HG03460 (cell line): ENCODE data around the gene CDH12.
"Not testable (repeated sequence)": the region's sequence is repeated elsewhere in the genome, so short reads cannot be mapped to it uniquely, and the experiment has no call there.

Source experiments
- ATAC-seq: cut with Tn5 transposase; IDR thresholded peaks from one replicate; pipeline ENCODE4 v1.9.1; 2021; ENCODE audit not compliant: unreplicated experiment

The CDH12 gene

GRCh38 chr5:22168704-22169103 lies 684.4 kb downstream of the CDH12 start:
- ATAC-seq, result not testable (repeated sequence)

- not testable (repeated sequence) for ATAC-seq
Measured at GRCh38 chr5:22165931-22166330, 687.2 kb downstream of the CDH12 start.

DNA sequence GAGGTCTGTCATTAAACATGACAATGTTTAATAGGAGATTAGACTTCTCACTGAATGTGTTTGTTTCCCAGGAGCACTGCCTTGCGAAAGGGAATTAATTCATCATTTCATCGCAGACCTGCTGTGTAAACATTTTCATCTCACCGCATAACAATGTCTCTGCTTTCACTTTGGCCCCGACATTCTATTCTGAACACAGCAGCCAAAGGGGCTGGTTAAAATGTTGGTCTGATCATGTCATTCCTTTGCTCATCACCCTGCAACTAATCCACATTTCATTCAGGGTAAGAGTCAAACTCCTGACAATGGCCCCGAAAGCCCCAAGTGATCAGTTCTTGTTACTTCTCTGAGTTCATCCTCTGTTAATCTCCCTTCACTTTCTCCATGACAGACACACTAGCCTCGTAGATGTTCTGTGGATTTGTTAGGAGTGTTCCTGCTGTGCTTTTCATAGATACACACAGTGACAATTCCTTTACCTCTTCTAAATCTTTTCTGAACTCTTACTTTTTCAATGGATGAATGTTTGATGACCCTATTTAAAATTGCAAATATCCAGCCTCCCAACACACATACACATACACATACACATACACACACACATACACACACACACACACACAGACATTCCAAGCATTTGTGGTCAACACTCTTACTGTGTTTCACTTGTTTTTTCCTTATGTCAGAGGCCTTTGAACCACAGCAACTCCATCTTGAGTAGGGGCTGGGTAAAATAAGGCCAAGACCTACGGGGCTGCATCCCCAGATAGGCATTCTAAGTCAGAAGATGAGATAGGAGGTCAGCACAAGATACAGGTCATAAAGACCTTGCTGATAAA lies 688.0 kb downstream of the CDH12 start:
- ATAC-seq, result not testable (repeated sequence)

DNA sequence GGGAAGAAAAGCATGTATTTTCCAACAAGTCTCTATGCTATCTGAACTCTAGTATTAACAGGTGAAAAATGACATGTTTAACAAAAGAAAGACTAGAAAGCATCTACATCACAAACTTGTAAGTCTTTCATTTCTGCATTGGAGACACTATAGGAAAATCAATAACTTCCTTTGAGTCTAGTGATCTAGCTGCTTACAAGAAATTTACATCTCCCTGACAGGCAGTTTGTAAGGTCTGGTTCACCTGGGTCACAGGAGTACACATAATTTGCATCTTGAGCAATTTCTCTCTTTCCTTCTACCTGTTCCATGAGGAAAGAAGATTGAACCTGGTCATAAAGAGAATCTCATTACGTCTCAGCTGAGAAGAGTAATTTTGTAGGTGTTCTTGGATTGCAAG lies 696.2 kb downstream of the CDH12 start:
- not testable (repeated sequence) for ATAC-seq

- not testable (repeated sequence) for ATAC-seq
Measured at GRCh38 chr5:22154779-22155178, 698.4 kb downstream of the CDH12 start.

- ATAC-seq, result not testable (repeated sequence)
Measured at GRCh38 chr5:22151801-22152200, 701.3 kb downstream of the CDH12 start.

DNA sequence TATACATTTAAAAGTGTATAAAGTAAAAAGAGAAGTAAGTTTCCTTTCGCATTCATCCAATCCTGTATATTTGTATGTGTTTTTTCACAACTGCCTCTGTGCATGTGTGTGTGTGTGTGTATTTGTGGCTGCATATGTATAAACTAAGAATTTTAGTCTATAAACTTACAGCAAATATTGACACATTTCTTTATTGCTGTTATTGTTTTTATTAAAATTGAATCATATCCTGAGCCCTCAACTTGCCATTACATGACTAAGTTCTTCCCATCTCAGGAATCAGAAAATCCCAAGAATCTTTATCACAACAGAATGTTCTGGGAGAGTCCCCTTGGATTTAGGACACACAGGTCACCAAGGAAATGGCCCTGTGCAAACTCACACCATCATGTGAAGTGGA lies 712.7 kb downstream of the CDH12 start:
- not testable (repeated sequence) for ATAC-seq

DNA sequence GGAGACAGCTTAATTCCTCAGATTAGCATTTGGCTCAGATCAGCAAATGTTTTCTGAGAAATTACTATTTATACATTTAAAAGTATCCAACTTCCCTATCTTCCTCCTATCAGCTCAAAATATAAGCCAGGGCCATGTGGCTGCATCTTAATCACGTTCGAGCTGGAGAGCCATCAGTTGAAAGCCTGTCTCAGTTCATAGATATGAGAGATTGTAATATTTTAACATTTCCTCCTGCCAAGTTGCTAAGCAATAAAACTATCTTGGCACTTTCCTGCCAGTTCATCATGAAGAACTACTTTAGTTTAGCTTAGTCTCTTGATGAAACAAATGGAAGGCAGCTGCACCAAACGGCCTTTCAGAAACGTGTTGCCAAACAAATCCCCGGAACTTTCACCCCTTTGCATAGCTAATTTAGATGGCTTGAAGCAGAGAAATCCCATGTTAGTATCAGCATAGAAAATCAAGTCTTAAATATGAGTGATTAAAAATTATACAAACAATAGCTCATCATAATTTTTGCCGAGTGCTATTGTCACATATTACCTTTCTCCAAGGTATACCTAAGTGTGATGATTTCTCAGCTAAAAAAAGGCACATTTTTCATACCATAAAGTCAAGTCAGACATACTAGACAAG lies 713.4 kb downstream of the CDH12 start:
- ATAC-seq, result not testable (repeated sequence)

DNA sequence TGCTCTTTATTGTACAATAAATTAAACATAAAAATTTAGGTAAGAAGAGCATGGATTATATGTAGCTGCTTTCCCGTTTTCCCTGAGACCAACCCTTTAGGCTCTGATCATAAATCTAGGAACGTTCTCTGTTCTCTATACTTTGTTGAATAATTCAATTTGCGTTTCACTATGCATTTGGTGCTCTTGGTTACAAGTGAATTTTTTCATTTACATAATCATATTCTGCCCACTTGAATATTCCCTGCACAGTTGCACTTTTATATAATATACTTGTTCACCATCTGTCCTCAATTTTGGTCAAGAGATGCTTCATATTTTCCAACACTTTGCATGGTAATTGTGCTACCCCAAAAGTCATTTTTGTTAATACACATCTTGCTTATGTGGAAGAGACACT lies 741.8 kb downstream of the CDH12 start:
- ATAC-seq, result no peak

- ATAC-seq, result no peak
Measured at GRCh38 chr5:22109315-22109714, 743.8 kb downstream of the CDH12 start.

- ATAC-seq, result no peak
Measured at GRCh38 chr5:22108545-22108944, 744.6 kb downstream of the CDH12 start.

DNA sequence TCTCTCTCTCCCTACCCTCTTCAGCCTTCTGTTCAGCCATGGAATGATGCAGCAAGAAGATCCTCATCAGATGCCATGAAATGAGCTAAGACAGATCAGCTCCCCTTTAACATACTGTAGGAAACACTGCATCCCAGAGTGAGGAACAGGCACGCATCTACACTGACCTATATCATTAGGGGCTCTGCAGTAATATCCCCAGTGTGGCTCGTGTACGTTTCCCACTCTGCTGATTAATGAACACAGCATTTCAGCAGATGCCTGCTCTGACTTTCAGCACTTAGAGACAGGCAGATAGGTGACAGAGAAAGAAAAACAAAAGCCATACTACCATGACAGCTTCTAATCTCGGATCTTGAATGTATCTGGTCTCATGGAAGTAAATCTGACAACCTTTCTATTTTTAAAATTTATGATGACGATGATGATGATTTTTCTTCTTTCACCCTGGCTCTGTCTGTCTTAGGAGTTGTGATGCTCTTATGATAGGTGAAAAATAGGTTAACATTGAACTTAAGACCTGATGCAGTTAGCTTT lies 750.3 kb downstream of the CDH12 start:
- no peak for ATAC-seq

DNA sequence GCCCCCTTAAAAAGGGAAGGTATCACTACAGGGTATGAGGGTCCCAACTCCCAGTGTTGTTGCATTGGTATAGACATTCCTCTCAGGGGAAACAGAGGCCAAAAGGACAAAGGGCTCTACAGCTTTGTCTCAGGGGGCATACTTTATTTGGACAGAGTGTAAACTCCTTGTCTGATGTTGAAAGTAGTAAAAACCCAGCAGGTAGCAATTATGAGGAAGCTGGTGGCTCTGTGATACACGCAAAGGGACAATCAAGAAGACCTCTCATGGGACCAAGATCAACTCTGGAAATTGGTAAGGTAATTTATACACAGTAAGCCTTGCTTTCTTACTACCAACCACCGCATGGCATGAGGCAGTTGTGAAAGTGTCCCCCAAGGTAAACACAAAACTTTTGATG lies 764.6 kb downstream of the CDH12 start:
- no peak for ATAC-seq

DNA sequence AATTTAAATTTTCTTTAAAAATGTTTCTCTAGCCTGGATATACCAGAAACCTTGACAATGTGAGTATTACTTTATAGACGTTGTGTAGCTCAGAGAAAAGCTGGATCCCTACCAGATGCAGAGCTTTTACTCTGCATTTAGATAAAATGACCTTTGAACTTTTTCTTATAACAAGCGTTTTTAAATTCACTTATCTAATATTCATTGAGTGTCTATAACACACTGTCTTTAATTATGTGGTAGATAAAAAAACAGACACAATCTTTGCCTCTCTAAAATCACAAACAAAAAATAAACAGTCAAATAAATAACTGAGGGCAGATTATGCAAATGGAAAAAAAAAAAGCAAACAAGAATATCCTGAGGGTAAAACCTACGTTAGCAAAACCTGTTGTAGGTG lies 773.6 kb downstream of the CDH12 start:
- ATAC-seq, result no peak

GRCh38 chr5:22079002-22079401 lies 774.1 kb downstream of the CDH12 start:
- no peak for ATAC-seq

DNA sequence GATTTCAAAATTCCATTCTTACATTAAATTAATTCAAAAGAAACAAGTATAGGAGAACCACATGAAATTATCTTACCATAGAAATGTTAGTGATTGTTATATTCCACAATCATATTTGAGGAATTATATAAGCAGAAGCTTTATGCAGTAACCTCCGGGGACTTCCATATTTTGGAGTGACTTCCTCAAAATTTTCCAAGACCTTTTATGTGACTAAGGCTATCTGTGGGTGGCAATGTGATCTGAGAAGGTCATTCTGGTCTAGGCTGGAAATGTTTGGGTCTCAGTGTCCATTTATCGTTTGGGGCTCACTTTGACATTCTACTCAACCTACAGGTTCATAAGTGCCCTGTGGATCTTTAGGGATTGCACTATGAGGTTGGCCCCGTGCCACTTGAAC lies 776.6 kb downstream of the CDH12 start:
- no peak for ATAC-seq

GRCh38 chr5:22070186-22070728 lies 782.9 kb downstream of the CDH12 start:
- no peak for ATAC-seq

- ATAC-seq, result no peak
Measured at GRCh38 chr5:22063717-22064116, 789.4 kb downstream of the CDH12 start.

DNA sequence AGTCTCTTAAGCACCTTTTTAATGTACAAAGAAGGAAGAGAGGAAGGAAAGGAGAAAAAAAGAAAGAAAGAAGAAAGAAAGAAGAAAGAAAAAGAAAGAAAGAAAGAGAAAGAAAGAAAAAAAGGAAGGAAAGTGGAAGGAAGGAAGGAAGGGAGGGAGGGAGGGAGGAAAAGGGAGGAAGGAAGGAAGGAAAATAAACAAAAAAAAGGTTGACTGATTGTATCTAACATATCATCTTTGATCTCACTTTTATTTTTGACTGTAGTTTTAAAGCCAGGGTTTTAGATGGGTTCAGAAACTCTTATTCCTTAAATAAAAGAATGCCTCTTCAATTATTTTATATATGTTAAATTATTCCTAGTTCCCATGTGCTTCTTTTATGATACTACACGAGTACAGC lies 794.5 kb downstream of the CDH12 start:
- ATAC-seq, result no peak

DNA sequence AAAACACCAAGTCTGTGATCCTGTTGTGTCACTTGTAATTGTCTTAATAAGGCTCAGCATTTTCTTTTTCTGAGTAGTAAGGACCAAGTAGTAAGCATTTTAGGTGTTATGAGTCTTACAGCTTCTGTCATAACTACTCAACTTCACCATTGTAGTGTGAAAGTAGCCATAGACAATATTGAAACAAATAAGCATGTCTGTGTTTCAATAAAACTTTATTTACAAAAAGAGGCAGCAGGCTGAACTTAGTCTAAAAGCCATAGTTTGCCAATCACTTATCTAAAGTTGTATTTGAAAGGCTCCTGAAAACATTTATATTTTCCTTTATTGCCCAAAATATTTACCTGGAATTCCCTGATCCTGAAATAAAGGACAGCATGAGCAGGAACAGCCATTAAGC lies 796.1 kb downstream of the CDH12 start:
- no peak for ATAC-seq

GRCh38 chr5:22056601-22057000 lies 796.5 kb downstream of the CDH12 start:
- no peak for ATAC-seq

- no peak for ATAC-seq
Measured at GRCh38 chr5:22053195-22053594, 799.9 kb downstream of the CDH12 start.
